GM18861 (cell line): ENCODE data around the gene C14orf132.
"Not testable (repeated sequence)": the region's sequence is repeated elsewhere in the genome, so short reads cannot be mapped to it uniquely, and the experiment has no call there.

Source experiments
- ATAC-seq: cut with Tn5 transposase; IDR thresholded peaks from one replicate; pipeline ENCODE4 v1.9.1; 2021; ENCODE audit not compliant: unreplicated experiment

C14orf132 gene

GRCh38 chr14:96038920-96039632, at the start of gene C14orf132:
Gene C14orf132 (plus strand): TSS chr14:96039362. CDS start chr14:96039501, 139 bp downstream.
- no peak for ATAC-seq

- no peak for ATAC-seq
These were observed 45.2 kb upstream of the C14orf132 start for GRCh38 chr14:95993768-95994592.

- no peak for ATAC-seq
These were observed 44.6 kb upstream of the C14orf132 start for GRCh38 chr14:95994593-95994928.

- ATAC-seq = no peak
These were observed 40.5 kb upstream of the C14orf132 start for GRCh38 chr14:95998656-95999055.

- ATAC-seq = no peak
These were observed 37.2 kb upstream of the C14orf132 start for GRCh38 chr14:96001866-96002497.

GRCh38 chr14:96002498-96002884, 36.7 kb upstream of the C14orf132 start:
- no peak for ATAC-seq

GRCh38 chr14:96011131-96011530, 28.0 kb upstream of the C14orf132 start:
- ATAC-seq = no peak

GRCh38 chr14:96011607-96012006, 27.6 kb upstream of the C14orf132 start:
- ATAC-seq = no peak

GRCh38 chr14:96012757-96013156, 26.4 kb upstream of the C14orf132 start:
- ATAC-seq = not testable (repeated sequence)

GRCh38 chr14:96014176-96014575, 25.0 kb upstream of the C14orf132 start:
- no peak for ATAC-seq

- no peak for ATAC-seq
These were observed 22.5 kb upstream of the C14orf132 start for GRCh38 chr14:96016501-96017160.

GRCh38 chr14:96017882-96018281, 21.3 kb upstream of the C14orf132 start:
- no peak for ATAC-seq

GRCh38 chr14:96027431-96028355, 11.5 kb upstream of the C14orf132 start:
- ATAC-seq = no peak

- ATAC-seq = no peak
These were observed 10.0 kb upstream of the C14orf132 start for GRCh38 chr14:96029089-96029645.

- no peak for ATAC-seq
These were observed 8.9 kb upstream of the C14orf132 start for GRCh38 chr14:96030108-96030760.

GRCh38 chr14:96031691-96032090, 7.5 kb upstream of the C14orf132 start:
- ATAC-seq = no peak

GRCh38 chr14:96035456-96035855, 3.7 kb upstream of the C14orf132 start:
- ATAC-seq = no peak

- no peak for ATAC-seq
These were observed 1.1 kb upstream of the C14orf132 start for GRCh38 chr14:96037891-96038557.

- no peak for ATAC-seq
These were observed 623 bp upstream of the C14orf132 start for GRCh38 chr14:96038558-96038919.
